GM12874 (cell line): Measurements from ENCODE around the gene DOCK9.

Source experiments
- TF ChIP-seq, protein P1 (sequence below): IDR thresholded peaks from 2 replicates; pipeline ENCODE4 v1.5.1; 2011; ENCODE audit warnings: low read depth, mild to moderate bottlenecking, control low read depth, low read length, moderate library complexity; ENCODE audit not compliant: insufficient read depth

DOCK9 gene

DNA sequence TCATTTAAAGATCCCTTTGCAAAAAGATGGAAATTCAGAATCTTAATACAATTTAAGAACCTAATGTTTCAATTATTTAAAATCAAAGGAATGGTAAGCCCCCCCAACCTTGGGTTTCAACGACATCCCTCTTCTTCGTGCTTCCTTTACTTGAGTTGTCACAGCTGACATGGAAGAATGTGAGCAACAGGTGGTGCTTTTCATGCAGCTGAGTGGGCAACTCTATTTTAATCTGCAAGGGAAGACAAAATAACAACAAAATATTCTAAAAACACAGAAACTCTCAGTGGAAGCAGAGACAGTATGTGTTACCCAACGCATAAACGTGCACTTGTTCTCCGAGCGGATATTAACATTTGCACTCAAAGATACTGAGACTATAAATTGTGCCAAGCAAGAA is 92.3 kb downstream of the DOCK9 start:
- TF ChIP-seq, protein P1, sequence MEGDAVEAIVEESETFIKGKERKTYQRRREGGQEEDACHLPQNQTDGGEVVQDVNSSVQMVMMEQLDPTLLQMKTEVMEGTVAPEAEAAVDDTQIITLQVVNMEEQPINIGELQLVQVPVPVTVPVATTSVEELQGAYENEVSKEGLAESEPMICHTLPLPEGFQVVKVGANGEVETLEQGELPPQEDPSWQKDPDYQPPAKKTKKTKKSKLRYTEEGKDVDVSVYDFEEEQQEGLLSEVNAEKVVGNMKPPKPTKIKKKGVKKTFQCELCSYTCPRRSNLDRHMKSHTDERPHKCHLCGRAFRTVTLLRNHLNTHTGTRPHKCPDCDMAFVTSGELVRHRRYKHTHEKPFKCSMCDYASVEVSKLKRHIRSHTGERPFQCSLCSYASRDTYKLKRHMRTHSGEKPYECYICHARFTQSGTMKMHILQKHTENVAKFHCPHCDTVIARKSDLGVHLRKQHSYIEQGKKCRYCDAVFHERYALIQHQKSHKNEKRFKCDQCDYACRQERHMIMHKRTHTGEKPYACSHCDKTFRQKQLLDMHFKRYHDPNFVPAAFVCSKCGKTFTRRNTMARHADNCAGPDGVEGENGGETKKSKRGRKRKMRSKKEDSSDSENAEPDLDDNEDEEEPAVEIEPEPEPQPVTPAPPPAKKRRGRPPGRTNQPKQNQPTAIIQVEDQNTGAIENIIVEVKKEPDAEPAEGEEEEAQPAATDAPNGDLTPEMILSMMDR = no peak

DNA sequence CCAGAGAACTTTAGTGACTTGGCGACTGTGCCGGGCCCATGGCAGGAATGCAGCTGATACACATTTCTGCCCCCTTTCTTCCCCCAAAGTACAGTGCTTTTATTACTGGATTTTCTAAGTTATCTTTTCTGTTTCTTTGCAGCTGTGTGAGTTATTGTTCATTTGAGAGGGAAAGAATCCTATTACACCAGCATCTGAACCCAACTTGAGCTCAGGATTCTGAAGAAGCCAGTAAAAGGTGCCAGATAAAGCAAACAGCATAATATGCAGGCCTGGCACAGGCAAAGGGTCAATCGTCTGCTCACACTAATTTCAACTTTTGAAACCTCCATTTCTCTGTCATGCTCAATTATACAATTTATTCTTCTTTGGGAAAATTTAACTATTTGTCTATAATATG is 93.9 kb downstream of the DOCK9 start:
- TF ChIP-seq, protein P1 = no peak

DNA sequence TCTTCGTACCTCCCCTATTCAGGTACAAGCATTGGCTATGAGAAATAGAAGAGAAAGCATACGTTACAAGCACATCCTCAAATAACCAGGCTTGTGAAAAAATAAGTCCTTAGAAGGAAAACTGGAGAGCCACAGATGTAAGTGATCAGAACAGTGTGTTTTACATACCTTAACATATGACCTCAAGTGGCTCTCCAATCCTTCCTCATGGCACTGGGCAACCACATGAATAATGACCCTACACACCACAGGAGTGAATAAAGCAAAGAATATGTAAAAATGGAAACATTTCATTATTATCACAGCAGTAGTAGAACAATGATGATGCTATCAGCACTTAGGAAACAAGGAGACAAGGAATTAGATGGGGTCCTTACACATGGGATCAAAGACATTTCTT is 96.5 kb downstream of the DOCK9 start:
- TF ChIP-seq, protein P1 = no peak

DNA sequence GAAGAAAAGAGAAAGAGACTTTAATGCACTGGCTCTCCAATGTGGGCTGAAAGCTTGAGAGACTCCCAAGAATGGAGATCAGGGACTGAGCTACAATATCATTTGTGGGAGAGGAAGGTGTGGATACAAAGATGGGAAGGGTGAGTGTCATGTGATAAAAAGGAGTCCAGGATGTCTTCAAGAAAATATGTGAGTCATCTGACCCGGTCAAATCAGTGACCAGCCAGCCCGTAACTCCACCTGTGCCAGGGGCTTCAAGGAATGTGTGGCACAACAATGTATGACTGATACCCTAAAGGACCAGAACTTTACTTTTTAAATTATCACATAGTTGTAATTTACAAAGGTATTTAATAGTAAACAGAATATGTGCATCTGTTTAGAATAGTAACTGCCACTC is 97.2 kb downstream of the DOCK9 start:
- TF ChIP-seq, protein P1 = no peak

DNA sequence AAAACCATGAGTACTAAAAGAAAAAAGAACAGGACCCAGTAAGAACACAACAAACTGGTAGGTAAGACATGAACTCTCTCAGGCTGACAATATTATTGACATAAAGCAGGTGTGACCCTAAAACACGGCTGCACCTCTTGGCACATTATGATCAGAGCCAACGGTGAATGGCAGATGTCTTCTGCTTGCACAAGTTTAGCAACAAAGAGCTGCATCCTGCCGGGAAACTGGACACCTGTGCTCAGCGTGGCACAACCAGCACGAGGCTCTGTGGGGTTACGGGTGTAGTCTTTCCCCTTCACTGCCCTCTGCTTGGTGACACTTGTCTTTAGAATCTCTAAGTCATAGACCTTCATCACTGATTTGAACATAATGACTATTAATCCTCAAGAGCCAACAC is 97.9 kb downstream of the DOCK9 start:
- TF ChIP-seq, protein P1 = no peak

DNA sequence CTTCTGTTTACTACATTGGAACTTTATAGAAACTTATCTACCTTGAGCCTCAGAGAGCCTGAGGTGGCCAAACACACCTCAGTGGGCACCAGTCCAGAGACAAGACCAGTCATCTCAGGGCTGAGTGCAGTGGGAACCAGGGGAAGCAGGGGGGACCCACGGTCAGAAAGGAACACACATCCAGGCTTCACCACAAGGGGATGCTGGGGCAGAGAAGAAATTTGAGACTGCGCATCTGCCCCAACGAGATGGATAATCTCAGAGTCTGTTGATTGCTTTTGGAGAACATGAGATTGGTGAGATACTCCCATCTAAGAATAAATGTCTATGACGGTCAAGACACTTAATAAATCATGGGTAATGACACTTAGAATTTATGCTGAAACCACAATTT is 98.7 kb downstream of the DOCK9 start:
- TF ChIP-seq, protein P1 = no peak

DNA sequence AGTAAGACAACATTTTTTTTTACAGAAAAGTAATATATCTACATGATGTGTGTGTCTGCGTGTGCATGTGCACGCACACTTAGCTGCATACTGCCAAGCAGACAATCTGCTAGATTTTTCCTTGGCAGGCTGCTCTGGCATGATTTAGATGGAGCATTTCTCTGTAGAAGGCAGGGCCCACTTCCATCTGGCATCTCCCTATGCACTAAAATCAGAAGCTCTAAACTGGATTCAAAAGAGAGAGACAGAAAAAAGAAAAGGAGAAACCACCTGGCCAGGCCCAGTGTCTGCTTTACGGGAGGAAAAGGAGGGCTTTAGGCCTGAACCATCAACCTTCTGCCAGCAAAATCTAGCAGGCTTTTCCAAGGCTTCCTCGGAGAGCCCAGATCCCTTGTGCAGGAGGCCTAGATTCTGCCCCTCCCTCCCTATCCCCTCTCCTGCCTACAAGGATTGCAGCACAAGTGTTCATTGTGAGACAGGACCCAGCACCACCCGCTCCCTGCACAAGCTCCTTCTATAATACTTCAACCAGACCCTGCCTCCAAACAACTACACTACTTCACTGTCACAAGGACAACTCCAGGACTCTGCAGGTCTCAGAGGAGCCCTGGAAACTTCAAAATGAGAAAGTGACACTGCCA is 99.3 kb downstream of the DOCK9 start:
- TF ChIP-seq, protein P1 = no peak
